DMS 273 treated with DMSO at 0.1 percent for 48 hours (cell line): ENCODE results near the gene PTPN4.

ENCODE experiments used
- DNase-seq: peaks from one replicate; lab custom pipeline; 2025; lab: John Stamatoyannopoulos, UW

Gene PTPN4

DNA sequence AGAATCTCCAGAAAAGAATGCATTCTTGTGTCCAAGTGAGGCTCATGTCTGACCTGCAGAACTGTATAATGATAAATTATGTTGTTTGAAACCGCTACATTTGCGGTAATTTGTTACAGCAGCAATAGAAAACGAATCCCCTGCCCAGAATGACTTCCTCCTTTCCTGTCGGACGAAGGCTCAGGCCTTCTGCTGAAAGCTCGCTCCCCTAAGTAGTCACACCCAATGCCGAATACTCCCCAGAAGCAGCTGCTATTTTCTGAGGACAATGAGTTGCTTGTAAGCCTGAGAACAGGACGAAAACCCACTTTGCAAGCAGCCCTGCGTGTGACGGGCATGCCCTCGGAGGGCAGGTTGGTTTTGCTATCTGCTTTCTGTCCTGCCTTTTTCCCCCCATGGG is 27.7 kb upstream of the PTPN4 start:
- no peak for DNase-seq

- DNase-seq: no peak
Measured at GRCh38 chr2:119732601-119733164, 27.0 kb upstream of the PTPN4 start.

GRCh38 chr2:119734047-119734446 is 25.7 kb upstream of the PTPN4 start:
- DNase-seq: no peak

DNA sequence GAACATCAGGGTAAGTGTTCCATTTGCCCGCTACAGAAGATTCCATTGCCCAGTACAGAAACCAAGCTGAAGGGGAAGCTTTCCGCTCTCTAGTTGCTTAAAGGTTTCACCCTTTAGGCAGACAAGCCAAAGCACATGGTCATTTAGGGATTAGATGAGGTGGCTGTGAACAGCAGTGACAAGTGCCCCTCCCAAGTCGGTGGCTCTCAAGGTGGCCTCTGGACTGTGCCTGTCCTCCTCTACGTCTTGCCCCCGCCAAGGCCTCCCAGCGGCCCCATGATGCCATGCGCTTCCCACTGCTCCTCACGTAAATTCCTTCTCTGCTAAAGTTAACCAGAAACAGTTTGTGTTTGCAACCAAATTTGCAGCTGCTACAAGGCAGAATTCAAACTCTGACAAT is 24.2 kb upstream of the PTPN4 start:
- no peak for DNase-seq

- no peak for DNase-seq
Measured at GRCh38 chr2:119736021-119736420, 23.7 kb upstream of the PTPN4 start.

DNA sequence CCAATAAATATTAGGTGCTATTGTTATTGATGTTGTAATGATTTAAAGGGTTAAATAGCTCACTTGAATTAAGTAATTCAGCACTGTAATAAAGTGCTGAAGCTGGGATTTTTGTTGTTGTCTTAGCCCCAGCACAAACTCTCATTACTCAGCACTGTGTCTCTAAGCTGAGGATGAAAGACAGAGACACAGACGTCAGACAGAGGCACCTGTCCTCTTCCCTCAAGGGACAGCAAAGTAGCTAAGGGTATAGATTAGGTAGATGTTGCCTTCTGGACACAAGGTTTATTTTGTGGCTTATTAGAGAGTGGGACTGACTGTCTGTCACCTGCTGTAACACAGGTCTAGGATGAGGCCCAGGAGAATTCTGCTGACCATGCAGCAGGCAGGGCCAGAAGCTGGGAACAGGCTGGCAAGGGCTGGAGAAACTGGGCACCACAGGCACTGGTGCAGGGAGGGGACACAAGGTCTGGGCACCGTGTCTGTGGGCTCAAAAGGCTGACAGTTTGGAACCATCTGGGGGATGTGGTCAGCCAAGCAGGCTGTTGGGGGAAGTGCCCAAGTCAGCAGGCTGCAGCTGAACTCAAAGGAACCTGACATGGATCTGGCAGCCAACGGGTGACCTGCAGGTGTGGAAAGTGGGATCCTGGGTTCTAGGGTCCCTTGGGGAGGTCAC is 20.0 kb upstream of the PTPN4 start:
- DNase-seq: no peak

DNA sequence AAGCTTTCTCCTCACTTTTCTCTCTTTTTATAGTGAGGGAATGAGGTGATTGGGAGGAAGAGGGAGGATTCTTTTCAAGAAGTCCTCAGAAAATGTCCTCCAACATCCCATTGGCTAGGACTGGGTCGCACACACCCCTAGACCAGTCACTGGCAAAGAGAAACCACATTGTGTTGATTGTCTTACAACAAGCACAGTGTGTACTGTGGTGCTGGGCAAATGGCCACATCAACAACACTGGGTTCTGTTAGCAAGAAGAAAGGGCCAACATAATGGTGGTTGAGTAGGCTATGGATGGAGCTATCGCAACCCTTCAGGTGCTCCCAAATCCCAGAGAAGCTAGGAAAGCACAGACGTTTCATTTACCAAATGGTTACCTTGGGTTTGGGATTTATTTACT is 18.7 kb upstream of the PTPN4 start:
- no peak for DNase-seq

- no peak for DNase-seq
Measured at GRCh38 chr2:119741868-119742267, 17.9 kb upstream of the PTPN4 start.

GRCh38 chr2:119744335-119744939 is 15.3 kb upstream of the PTPN4 start:
- DNase-seq: no peak

GRCh38 chr2:119745566-119745965 is 14.2 kb upstream of the PTPN4 start:
- no peak for DNase-seq

DNA sequence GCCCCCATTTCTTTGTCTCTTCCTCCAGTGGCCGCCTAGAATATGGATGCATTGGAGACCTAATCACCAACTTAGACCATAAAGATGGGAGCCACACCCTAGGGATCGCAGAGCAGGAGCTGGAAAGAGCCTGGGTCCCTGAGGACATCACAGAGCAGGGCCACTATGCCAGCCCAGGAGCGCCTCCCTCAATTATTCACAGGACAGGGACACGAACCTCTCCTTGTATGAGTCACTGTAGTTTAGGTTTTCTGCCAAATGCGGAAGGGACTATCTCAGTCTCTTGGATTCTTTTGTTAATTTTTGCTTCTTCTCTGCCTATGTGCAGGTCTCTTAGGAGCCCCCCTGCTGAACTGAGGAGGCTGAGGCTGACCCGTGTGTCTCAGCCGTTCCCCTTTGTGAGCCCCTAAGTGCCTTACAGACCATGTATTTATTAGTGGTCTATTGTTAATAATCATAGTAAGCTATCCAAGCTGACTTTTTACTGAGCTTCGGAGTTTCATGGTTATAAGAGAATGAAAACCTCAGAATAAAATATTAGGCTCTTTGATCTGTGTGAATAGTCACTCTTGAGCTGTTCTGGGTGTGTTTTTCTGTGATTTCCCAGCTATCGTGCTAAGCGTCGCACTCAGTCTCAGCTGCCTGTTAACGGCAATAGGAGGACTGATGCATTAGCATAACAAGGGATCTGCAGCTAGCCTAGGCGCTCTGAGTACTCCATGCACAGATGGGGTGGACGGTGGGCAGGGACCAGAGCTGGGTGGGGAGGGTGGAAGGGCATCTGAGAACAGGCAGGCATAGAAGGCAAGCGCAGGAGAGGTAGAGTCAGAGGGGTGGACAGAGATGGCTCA is 12.7 kb upstream of the PTPN4 start:
- no peak for DNase-seq

GRCh38 chr2:119748135-119748534 is 11.6 kb upstream of the PTPN4 start:
- no peak for DNase-seq

DNA sequence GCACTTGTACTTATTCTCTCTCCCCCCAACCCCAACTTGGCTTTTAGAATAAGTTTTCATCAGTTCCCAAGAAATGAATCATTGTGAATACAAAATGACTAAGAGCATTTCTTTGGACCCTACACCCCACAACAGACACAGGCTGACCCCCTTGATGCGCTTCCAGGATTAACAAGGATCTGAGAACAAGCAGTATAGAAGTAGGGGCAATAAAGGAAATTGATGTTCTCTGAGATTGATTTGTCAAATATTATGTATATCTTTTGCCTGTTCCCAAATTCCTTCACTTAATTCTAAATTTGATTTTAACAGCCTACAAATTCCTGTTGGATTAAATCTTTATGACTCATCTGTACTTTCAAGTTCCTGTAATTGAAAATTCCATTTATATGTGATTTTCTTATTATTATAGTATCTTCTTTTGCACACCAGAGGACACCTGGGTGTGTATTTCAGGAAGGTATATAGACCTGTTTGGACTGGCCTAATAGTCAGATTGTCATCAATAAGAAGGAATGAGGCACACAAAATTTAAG is 10.2 kb upstream of the PTPN4 start:
- DNase-seq: no peak

GRCh38 chr2:119751706-119752105 is 8.0 kb upstream of the PTPN4 start:
- DNase-seq: no peak

DNA sequence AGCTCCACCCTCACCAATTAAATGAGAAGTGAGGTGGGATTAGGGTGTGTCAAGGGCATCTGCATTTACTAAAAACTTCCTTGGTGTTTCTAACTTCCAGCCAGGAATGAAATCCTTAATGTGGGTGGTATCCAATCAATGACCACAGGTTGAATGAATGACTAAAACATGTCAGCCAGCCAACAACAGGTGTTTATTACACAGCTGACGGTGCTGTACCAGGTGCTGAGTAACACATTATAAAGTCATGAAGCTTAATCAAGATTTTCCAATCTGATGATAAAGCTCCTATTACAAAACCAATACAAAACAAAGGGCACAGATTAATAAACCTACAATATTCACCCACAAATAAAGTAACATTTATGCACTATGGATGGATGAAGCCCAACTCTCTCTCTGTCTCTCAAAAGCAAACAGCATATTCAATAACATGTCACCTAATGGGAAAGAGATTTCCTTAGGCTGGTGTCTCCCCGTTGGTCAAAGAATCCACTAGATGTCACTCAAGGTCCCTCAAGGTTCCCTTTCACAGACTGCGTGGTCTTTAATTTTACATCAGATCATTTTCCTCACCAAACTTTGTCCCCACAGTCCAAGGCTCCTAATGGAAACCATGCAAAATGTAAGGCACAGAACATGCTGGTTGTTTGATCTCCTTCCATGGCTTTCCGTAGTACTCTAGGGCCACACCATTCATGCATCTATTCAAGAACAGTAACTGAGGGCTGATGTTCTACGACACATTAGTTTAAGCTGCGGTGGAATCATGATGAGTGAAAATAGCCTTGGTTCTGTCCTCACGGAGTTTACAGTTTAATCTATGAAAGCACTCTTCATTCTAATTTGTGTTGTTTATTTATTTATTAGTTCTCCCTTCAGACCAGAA is 6.4 kb upstream of the PTPN4 start:
- peak; percentile 44 for DNase-seq

- DNase-seq: no peak
Measured at GRCh38 chr2:119753930-119754321, 5.8 kb upstream of the PTPN4 start.

GRCh38 chr2:119755906-119756305 is 3.8 kb upstream of the PTPN4 start:
- DNase-seq: no peak

DNA sequence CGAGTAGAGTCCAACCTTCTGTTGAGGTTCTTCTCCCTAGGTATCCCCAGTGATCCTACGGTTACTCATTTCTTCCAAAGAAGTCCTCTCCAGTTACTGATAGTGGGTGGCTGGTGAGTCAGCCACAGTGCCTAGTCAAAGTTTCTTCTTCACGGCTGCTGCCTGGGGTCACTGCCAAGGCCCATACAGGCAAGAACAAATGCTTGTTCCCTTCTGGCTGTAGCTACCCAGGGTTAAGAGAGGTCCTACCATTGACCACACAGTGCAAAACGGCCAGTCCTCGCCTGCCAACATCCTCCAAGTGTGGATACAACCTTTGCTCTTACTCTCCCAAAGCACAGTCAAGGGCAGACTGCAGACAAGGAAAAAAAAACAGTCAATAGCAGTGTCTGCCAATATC is 2.9 kb upstream of the PTPN4 start:
- DNase-seq: no peak

DNA sequence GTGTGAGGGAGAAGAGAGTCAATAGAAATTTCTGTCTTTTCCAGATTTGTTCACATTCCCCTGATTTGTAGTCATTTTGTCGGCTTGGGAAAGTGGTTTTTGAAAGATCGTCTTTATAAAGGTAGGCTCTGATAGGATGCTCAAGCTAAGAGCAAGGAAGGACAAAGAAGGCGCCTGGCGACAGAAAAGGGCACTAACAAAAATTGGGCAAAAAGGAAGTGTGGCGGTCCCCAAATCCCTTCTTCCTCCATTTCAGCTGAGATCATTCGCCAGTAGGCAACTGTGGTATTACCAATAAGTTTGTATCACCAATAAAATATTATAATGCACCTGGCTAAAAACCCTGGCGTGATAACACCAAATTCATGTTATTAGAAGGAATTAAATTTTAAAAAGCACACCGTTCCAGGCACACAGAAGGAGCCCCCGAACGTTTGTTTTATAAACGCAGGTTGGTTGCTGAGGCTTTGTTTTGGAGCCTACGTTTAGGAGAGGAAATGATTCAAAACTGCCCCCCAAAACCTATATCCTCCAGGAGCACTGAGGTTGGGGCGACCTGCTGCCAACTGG is 756 bp upstream of the PTPN4 start:
- DNase-seq: no peak

GRCh38 chr2:119760237-119760955 is 674 bp downstream of the PTPN4 start:
- DNase-seq: no peak

GRCh38 chr2:119760956-119761275 is 1.2 kb downstream of the PTPN4 start:
- DNase-seq: no peak
